GM20000 (cell line): Measurements from ENCODE around the gene SOCS1.
"Not testable (repeated sequence)": the region's sequence is repeated elsewhere in the genome, so short reads cannot be mapped to it uniquely, and the experiment has no call there.

Source experiments
- DNase-seq: peaks from one replicate; pipeline ENCODE4 v3.0.0; 2012; ENCODE audit warnings: low spot score
- CTCF ChIP-seq: IDR thresholded peaks from 2 replicates; pipeline ENCODE4 v1.5.1; 2012; ENCODE audit warnings: mild to moderate bottlenecking, control low read depth; ENCODE audit errors: extremely low read depth, missing control alignments

SOCS1 gene

GRCh38 chr16:11229432-11229831, 26.6 kb downstream of the SOCS1 start:
- TF ChIP-seq CTCF = no peak

GRCh38 chr16:11225677-11226549, 30.1 kb downstream of the SOCS1 start:
- no peak for DNase-seq
- no peak for TF ChIP-seq CTCF

More at GRCh38 chr16:11229432-11229831, 26.6 kb downstream of the SOCS1 start:
- no peak for DNase-seq

GRCh38 chr16:11224894-11225676, 30.9 kb downstream of the SOCS1 start:
- peak; percentile 91 for DNase-seq

GRCh38 chr16:11224096-11224893, 31.7 kb downstream of the SOCS1 start:
- DNase-seq = peak; percentile 81
- TF ChIP-seq CTCF = no peak

More at GRCh38 chr16:11224894-11225676, 30.9 kb downstream of the SOCS1 start:
- TF ChIP-seq CTCF = no peak

- DNase-seq = not testable (repeated sequence)
Observed at GRCh38 chr16:11220507-11220906, 35.5 kb downstream of the SOCS1 start.

- TF ChIP-seq CTCF = no peak
- no peak for DNase-seq
Observed at GRCh38 chr16:11219178-11219577, 36.8 kb downstream of the SOCS1 start.

- peak; percentile 7 for TF ChIP-seq CTCF
- DNase-seq = no peak
Observed at GRCh38 chr16:11218604-11218962, 37.4 kb downstream of the SOCS1 start.
